ENCODE measurements around the gene SUCNR1. TPM values are rescaled to one million over a fixed set of nuclear protein-coding genes. Genes with fewer than 3 reads are reported as not detected.

SUCNR1 gene
- total and polyA plus RNA-seq, 2 of the 13 experiments (the other 11 are each of a cell fraction or from before 2014, with no cell fraction given) = 0.03 TPM; not detected in 1

DNA sequence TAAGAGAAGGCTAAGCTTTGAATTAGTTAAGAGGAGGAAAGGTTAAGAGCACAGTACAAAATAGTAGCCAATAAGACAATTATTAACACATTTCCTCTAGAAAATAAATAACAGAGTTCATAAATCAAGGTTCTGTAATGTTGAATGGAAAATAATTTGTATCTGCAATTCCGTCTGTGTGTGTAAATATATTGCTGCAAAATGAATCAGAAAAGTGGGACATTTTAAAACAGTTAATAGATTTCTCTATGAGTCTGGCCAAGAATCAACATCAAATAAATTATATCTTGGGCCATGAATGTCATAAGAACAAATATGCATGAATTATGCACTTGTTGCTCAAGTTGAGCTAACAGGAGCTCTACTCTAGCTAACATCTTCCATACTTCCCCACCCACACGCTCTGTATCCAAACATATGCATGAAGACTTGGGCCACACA is 14.2 kb upstream of the SUCNR1 start:
- POLR2A ChIA-PET = no interaction called here
- no peaks in the 10 kb centered on the region for H3K79me2 ChIP-seq (ENCODE audit: insufficient read depth, low read length)
- no peaks in the 10 kb centered on the region for H3K27me3 ChIP-seq (ENCODE audit: control insufficient read depth in 1 of 2, insufficient read depth in 2 of 2, low read length in 2 of 2)
- FAIRE-seq (no peak), ATAC-seq (no peak), DNase-seq (ENCODE audit: low spot score) (no peak)
- H3K4me1 ChIP-seq (ENCODE audit: insufficient read depth, low read length) = no peaks in the 10 kb centered on the region
- CTCF ChIA-PET (ENCODE audit: low intra/inter-chr PET ratio, low total read pairs) = no interaction called here
- no peak overlapping the region for H3K4me3 ChIP-seq (replicated peaks in 1 of 3; ENCODE audit: insufficient read depth in 1 of 3, low read depth in 2 of 3, low read length in 3 of 3)
- H3K36me3 ChIP-seq (replicated peaks in 1 of 2; ENCODE audit: control insufficient read depth in 1 of 2, insufficient read depth in 2 of 2, low read length in 2 of 2) = no peaks in the 10 kb centered on the region
- 3% methylated on average over 2 of the region's 2 CpGs for WGBS (ENCODE audit: low lambda C conversion rate)
- no peak for TF ChIP-seq REXO4 (CRISPR knock-in tag; IDR thresholded peaks at IDR 0.05; ENCODE audit: borderline replicate concordance)
- no peak for TF ChIP-seq KLF12 (CRISPR knock-in tag; IDR thresholded peaks at IDR 0.05; ENCODE audit: borderline replicate concordance)
- TF ChIP-seq, protein P1, sequence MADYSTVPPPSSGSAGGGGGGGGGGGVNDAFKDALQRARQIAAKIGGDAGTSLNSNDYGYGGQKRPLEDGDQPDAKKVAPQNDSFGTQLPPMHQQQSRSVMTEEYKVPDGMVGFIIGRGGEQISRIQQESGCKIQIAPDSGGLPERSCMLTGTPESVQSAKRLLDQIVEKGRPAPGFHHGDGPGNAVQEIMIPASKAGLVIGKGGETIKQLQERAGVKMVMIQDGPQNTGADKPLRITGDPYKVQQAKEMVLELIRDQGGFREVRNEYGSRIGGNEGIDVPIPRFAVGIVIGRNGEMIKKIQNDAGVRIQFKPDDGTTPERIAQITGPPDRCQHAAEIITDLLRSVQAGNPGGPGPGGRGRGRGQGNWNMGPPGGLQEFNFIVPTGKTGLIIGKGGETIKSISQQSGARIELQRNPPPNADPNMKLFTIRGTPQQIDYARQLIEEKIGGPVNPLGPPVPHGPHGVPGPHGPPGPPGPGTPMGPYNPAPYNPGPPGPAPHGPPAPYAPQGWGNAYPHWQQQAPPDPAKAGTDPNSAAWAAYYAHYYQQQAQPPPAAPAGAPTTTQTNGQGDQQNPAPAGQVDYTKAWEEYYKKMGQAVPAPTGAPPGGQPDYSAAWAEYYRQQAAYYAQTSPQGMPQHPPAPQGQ (CRISPR knock-in tag; IDR thresholded peaks at IDR 0.05; ENCODE audit: borderline replicate concordance) = no peak
- no peak for TF ChIP-seq ZMYM2 (CRISPR knock-in tag; IDR thresholded peaks at IDR 0.05)
- no peak for TF ChIP-seq IKZF1 (IDR thresholded peaks at IDR 0.05)
- no peak for TF ChIP-seq XBP1 (CRISPR knock-in tag; IDR thresholded peaks at IDR 0.05)
- TF ChIP-seq, protein P2, sequence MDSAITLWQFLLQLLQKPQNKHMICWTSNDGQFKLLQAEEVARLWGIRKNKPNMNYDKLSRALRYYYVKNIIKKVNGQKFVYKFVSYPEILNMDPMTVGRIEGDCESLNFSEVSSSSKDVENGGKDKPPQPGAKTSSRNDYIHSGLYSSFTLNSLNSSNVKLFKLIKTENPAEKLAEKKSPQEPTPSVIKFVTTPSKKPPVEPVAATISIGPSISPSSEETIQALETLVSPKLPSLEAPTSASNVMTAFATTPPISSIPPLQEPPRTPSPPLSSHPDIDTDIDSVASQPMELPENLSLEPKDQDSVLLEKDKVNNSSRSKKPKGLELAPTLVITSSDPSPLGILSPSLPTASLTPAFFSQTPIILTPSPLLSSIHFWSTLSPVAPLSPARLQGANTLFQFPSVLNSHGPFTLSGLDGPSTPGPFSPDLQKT (CRISPR knock-in tag; IDR thresholded peaks at IDR 0.05; ENCODE audit: borderline replicate concordance) = no peak
- TF ChIP-seq ZNF780A (CRISPR knock-in tag; IDR thresholded peaks at IDR 0.05) = no peak
- TF ChIP-seq, protein P3, sequence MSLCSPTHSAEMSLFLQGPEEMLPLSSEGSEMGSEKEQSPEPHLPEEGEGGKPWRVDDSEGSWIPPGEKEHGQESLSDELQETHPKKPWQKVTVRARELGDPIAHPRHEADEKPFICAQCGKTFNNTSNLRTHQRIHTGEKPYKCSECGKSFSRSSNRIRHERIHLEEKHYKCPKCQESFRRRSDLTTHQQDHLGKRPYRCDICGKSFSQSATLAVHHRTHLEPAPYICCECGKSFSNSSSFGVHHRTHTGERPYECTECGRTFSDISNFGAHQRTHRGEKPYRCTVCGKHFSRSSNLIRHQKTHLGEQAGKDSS (CRISPR knock-in tag; IDR thresholded peaks at IDR 0.05; ENCODE audit: borderline replicate concordance, low read depth) = no peak
- TF ChIP-seq CBFB (CRISPR knock-in tag; IDR thresholded peaks at IDR 0.05) = no peak
- no peak for TF ChIP-seq ZNF652 (CRISPR knock-in tag; IDR thresholded peaks at IDR 0.05; ENCODE audit: borderline replicate concordance, low read depth)
- H2AFZ ChIP-seq (ENCODE audit: low read length) = no peak overlapping the region
- in situ Hi-C loops (cut with HindIII; ENCODE audit: extremely low pct_ligation_motif_present, low pct_unique_long_range_greater_than_20kb) = no loop called here
- no peak overlapping the region for H3K27ac ChIP-seq (ENCODE audit: extremely low read length, insufficient read depth, low read length)
- H4K20me1 ChIP-seq (ENCODE audit: insufficient read depth, low read length) = no peaks in the 10 kb centered on the region
- BruUV-seq (replicated peaks) = no TSS peak
- no peak overlapping the region for H3K4me2 ChIP-seq (ENCODE audit: low read depth, low read length)
- no peaks in the 10 kb centered on the region for H3K9me3 ChIP-seq (ENCODE audit: low read length)
- intact Hi-C loops (cut with micrococcal nuclease; ENCODE audit: unreplicated experiment) = no loop called here
- H3K9ac ChIP-seq (ENCODE audit: insufficient read depth, low read depth, low read length) = no peak overlapping the region
